GM15510 (cell line): Measurements from ENCODE around the gene COL20A1.

ENCODE experiments used
- POLR2A ChIP-seq: IDR thresholded peaks from 3 replicates; pipeline ENCODE4 v1.6.1; 2011; ENCODE audit warnings: borderline replicate concordance; ENCODE audit not compliant: insufficient read length; ENCODE audit errors: extremely low read depth

The COL20A1 gene

DNA sequence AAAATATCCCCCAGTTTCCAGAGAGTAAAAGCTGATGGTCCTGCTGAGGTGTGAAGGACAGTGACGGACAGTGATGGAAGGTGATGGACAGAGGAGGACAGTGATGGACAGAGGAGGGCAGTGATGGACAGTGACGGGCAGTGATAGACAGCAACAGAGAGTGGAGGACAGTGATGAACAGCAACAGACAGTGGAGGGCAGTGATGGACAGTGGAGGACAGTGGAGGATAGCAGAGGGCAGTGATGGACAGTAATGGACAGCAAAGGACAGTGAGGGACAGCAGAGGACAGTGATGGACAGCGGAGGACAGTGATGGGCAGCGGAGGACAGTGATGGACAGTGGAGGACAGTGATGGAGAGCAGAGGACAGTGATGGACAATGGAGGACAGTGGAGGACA is 36.0 kb upstream of the COL20A1 start:
- no peak for TF ChIP-seq POLR2A

DNA sequence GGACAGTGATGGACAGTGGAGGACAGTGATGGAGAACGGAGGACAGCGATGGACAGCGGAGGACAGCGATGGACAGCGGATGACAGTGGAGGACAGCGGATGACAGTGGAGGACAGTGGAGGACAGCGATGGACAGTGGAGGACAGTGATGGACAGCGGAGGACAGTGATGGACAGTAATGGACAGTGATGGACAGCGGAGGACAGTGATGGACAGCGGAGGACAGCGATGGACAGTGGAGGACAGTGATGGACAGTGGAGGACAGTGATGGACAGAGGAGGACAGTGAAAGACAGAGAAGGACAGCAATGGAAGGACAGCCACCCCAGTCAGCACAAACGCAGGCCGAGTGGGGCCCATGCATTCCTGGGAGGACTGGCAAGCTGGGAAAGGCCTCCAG is 35.4 kb upstream of the COL20A1 start:
- TF ChIP-seq POLR2A, result no peak

DNA sequence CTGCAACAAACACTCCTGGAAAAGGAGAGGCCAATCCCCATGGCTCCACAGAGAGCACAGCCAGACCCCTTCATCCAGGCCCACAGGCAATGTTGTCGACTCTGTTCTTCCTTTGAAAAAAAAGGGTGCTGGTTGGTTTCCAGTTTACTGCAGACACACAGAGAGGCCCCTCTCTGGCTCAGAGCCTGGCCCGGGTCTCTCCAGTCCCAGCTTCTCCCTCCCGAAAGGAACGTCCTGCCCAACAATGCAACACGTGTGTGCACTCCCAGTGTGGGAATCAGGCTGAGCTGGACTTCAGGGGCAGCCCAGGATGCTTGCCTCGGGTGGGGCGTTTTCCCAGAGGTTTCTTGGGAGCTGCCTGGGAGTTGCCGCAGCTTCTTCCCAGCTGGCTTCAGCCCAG is 34.2 kb upstream of the COL20A1 start:
- no peak for TF ChIP-seq POLR2A

DNA sequence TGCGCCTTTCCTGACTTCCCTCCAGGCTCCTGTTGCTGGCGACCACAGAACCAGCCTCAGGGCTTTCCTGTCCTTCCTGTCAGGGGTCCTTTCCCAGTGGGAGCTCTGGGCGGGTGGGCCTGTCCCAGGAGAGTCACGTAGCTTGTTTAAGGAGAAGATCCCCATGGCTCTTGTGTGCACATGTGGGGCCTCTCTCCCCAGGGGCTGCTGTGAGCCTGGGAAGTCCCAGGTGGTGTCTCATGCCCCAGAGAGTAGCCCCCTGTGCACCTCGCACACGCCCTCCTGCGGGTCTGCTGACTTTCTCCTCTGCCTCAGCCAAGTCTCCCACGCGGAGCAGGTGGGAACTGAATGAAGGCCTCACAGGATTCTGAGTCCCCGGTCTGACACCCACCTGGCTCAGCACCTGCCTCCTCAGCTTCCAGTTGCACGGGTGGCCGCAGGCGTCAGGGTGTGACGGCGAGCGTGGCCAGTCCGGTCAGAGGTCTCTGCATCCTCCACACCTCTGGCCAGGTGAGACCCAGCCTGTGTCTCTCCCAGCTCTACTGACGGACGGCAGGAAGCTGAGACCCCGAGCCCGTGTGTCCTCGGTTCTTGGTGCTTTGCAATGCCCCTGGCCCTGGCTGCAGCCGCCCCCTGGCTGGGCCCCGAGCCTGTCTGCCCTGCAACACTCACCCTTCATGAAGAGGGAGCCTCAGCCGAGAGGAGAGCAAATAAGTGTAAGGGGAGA is 33.1 kb upstream of the COL20A1 start:
- TF ChIP-seq POLR2A, result no peak

DNA sequence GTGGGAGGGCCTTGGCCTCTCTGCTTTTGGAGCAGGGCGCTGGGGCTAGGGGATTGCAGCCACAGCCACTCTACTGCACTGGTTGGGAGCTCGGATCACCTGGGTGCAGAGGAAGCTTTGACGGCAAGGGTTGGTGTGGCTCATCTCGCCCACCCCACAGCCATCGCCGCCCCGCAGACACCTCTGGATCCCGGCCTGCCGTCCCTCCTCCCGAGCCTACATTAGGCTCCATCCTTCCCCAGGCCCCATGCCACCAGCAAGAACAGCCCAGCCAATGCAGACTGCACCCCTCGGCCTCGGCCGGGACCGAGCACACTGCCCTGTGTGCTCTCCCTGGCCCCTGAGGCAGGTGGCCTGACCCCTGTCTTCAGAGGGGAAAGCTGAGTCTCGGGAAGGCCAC is 32.5 kb upstream of the COL20A1 start:
- no peak for TF ChIP-seq POLR2A

DNA sequence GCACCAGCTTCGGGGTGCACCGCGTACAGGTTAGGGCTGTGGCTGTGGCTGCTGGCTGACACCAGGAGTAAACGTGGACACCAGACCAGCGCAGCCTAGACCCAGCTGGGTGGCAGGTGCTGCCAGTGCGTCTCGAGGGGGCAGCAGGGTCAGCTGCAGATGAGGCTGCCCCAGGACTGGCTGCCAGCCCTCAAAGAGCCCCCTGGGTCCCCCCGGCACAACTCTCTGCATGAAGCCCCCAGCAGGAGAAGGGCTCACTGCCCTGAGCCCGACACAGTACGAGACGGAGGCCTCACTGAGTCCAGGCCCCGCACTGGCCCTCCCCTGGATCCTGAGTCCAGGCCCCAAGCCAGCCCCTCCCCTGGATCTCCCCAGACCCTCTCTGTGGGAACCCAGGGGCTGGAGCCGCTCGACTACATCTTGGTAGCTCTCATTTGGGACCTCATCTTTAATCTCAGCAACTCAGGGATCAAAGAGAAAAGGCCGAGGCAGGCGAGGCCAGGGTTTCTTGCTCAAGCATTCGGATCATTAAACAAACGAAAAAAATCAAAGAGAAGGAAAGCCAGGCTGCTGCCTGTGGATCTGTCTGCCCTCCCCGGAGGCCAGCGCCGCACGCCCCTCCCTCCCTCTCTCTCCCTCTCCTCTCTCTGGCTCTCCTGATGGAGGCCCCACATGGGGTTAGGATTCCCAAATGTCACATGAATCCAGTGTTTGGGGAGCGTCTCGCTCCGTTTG is 31.8 kb upstream of the COL20A1 start:
- no peak for TF ChIP-seq POLR2A

DNA sequence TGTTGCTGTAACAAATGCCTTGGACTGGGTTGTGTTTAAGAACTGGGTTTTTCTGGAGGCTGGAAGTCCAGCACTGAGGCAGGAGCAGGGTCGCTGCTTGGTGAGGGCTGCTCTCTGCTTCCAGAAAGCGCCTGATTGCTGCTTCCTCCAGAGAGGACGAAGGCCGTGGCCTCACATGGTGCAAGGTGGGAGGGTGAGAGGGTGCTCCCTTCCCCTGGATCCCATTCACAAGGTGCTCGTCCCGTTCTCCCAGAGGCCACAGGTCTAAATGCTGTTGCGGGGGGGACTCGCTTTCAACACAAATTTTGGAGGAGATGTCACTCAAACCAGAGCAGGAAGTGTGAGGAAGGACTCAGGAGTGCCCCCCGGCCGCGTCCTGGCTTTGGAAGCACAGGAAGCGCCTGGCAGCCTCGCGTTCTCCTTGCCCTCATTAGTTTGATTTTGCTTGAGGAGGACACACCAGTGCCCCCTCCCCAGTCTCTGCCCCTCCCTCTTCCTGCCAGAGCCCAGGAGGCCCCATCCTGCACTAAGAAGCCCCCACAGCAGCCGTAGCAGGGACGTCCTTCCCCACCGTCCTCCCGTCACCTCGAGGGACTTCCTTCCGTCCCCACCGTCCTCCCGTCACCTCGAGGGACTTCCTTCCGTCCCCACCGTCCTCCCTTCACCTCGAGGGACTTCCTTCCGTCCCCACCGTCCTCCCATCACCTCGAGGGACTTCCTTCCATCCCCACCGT is 31.0 kb upstream of the COL20A1 start:
- TF ChIP-seq POLR2A, result no peak

DNA sequence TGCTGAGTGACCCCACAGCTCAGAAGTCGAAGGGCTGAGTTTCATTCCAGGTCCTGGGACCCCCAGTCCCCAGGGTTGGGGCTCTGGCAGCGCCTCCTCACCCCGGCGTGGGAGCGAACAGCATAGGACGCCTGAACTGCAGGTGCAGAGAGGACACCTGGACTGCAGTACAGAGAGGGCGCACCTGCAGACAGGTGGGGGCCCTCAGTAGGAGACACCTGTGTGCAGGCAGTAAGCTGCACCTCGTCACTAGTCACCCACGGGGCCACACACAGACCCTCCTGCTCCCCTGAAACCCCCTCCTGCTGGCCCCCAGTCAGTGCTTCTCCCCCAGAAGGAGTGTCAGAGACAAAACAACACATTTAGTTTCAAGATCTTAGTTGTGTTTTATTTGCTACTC is 30.1 kb upstream of the COL20A1 start:
- TF ChIP-seq POLR2A, result no peak

DNA sequence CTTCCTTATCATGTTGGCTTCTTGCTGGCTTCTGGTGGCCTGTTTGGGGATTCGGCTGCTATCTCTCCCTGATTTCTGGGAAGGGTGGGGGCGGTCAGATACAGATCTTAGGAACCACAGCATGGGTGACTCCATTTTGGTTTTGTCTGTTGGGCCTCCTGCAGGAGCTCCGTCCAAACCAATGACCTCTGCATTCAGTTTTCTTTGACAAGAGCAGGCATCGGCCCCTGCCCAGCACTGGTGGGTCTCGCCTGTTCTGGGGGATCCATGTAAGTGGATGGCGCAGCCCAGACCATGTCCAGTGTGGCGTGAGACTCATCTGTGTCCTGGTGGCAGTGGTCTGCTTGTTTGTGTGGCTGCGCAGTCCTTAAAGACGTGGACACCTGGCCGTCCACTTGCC is 29.0 kb upstream of the COL20A1 start:
- no peak for TF ChIP-seq POLR2A

DNA sequence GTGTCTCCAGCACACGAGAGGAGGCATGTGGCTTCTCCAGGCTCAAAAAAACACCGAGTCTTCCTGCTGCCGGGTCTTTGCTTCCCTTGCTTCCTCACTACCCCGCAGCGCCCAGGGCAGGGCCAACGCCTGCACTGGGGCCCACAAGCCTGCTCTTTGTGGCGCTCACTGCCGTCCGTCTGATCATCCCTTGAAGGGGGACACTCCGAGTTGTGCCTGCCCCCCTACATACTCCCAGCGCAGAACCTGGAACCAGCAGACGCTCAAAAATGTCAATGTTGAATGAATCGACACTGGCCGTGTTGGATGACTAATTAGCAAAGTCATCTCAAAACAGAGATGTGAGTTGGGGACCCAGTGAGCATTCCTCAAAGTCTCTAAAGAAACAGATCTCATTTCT is 28.5 kb upstream of the COL20A1 start:
- no peak for TF ChIP-seq POLR2A

DNA sequence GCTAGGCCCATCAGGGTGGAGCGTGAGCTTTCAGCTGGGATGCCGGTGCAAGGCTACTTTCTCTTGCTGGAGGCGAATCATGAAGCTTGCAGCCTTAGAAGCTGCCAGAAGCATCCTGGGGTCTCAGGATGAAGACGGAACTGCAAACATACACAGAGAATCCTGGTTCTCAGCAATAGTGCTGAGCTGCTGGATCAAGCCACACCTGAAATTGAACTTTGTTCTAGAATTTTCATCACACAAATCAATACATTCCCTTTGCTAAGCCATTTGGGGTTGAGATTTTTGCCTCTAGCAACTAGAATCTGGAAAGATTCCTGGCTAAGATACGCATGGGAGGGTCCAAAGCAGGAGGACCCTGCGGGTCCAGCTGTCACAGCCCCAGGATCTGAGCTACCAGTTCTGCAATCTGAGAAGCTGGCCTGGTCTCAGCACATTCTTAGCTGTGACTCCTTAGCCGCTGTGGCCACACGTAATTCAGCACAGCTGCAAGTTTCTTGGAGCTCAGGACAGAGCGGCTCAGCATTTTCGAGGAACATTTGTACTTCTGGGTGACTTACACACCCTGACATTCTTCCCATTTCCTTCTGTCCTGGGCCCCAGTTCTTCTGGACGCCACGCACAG is 27.0 kb upstream of the COL20A1 start:
- TF ChIP-seq POLR2A, result no peak

DNA sequence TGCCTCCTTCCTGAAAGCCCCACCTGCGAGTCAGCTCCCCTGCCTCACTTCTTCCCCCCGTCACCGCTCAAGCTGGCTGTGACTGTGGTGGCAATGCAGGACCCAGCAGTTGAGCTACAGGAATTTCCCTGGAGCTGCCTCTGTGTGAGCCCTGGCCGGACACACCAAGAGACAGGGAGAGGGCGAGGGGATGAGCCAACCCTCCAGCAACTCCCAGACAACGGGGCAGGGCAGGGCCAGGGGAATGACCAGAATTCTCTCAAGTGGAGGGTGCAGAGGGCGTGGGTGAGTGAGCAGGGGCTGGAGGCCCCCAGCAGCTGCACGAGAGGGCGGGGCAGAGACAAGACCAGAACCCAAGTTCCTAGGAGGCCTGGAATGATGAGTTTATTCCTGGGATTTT is 25.3 kb upstream of the COL20A1 start:
- TF ChIP-seq POLR2A, result no peak

DNA sequence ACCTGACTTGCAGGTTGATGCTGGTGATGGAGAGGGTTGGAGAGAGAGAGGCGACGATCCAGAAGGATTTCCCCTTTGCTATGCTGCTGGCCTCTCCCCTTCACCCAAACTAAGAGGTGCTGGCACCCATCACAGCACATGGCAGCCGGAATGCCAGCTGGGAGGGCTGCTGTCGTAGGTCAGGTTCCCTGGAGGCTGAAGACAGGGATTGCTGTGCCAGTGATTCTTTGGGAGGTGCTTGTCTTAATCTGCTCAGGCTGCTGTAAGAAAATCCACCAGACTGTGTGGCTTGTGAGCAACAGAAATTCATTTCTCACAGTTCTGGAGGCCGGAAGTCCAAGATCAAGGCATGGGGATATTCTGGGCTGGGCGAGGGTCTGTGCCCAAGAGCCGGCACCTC is 24.7 kb upstream of the COL20A1 start:
- no peak for TF ChIP-seq POLR2A

DNA sequence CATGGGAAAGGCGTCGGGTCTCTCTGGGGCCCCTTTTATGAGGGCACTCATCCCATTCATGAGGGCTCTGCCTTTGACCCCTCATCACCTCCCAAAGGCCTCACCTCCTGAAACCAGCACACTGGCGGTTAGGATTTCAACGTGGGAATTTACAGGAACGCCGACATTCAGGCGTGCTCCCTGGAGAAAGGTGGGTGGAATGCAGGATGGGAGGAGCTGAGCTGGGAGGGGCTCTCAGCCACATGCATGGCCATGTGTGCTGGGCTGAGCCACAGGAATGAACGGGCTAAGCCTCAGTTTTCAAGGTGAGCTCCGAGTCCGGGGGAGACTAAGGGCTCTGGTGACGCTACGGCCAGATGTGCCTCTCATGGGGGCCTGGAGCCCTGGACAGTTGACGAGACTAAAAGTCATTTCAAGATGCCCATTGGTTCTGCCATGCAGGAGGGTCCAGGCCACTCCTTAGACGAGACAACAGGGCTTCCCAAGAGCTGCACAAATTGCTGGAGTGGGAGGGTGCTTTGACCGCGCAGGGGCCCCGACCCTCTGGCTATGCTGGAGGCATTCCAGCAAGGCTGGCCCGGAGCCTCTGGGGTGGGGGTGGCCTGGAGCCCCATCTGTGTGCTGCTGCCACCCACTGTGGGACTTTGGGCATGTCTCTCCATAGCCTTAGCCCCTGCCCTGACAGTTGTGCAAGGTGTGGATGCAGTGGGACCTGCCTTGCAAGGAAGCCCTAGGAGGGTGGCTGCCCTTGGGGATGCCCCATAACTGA is 24.1 kb upstream of the COL20A1 start:
- no peak for TF ChIP-seq POLR2A

DNA sequence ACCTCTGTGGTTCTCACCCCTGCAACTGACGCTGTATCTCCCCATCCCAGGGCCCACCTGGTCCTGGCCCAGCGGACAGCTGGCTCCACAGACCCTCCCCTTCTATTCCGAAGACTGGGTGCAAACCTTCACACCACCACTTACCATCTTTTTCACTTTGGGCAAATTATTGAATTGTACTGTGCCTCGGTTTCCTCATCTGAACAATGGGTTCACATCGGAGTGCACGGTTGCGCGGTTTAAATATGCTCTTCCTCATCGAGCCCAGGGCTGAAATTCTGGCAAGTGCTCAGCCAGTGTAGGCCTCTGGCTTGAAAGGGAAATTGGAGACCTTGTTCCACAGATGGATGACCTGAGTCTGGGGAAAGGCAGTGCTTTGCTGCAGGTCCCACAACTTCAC is 23.3 kb upstream of the COL20A1 start:
- no peak for TF ChIP-seq POLR2A

DNA sequence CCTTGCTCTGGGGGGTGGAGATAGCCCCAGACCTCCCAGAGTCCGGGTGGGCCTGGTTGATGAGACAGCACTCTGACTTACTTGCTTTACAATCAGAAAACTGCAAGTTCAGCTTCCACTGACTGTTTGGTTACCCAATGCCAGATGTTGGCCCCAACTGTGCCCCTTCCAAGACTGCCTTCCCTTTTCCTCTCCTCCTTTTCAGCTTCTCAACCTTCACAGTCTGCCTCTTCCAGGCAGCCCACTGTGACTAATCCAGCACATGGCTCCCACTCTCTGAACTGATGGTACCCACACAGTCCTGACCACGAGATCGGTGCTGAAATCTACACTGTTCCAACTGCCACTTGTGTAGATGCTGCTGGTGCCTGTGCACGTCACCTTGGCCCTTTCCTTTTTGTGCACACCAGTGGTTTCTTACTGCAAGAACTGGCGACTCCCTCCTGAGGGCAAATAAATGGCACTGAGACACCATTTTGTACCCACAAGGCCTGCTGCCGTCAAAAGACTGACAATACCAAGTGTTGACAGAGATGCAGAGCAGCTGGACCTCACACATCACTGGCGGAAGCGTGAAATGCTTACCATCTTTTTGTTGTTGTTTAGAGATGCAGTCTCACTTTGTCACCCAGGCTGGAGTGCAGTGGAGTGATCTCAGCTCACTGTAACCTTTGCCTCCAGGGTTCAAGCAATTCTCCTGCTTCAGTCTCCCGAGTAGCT is 22.2 kb upstream of the COL20A1 start:
- no peak for TF ChIP-seq POLR2A
